HCT116 (cell line): Measurements from ENCODE around the gene CPA5. TPM values are rescaled to one million over a fixed set of nuclear protein-coding genes. Genes with fewer than 3 reads are reported as not detected.

Experiments used
- ATAC-seq: fragments of 200-7000 bp; cut with Tn5 transposase; 2 replicates; pipeline ENCODE4 v1.9.1; 2020; ENCODE audit warnings: mild to moderate bottlenecking, moderate library complexity
- BruUV-seq: library from RNA; stranded (reverse); fragments of 400-500 nt; replicated peaks from 2 replicates; lab custom pipeline; 2021; lab: Mats Ljungman, UMichigan
- CTCF ChIA-PET: fragments of 300-600 bp; sonication (Branson Sonifier 250); formaldehyde crosslinking; loops from one replicate; lab custom pipeline; 2021; ENCODE audit warnings: antibody characterized with exemption; lab: Charles Lee
- POLR2A ChIA-PET: fragments of 300-600, 350-600 bp; sonication (Branson Sonifier 250); formaldehyde crosslinking; loops from one replicate; lab custom pipeline; 2021; ENCODE audit warnings: antibody characterized with exemption; lab: Charles Lee
- RAD21 ChIA-PET, 2 experiments: fragments of 300-600 bp; sonication (Branson Sonifier 250); formaldehyde crosslinking; loops; one replicate each; lab custom pipeline; 2023; ENCODE audit warnings: low total read pairs in 2 of 2; ENCODE audit not compliant: uncharacterized antibody in 2 of 2, unreplicated experiment in 2 of 2, low non-redundant PET in 1 of 2; lab: Charles Lee
- DNase-seq: peaks from one replicate; pipeline ENCODE4 v3.0.0-alpha.2; 2010; ENCODE audit warnings: low read depth, low spot score
- H2AFZ ChIP-seq: fragments of 200-600 bp; shearing (Covaris generic), sonication (generic); 2 replicates; pipeline ENCODE4 v1.6.1; 2017; ENCODE audit warnings: low read depth, mixed run types, mixed read lengths, antibody characterized with exemption, low read length; ENCODE audit not compliant: poor library complexity, severe bottlenecking
- H3K27ac ChIP-seq: 2 replicates; pipeline ENCODE4 v1.5.1; 2012; ENCODE audit warnings: low read depth, low read length
- H3K27me3 ChIP-seq: fragments of 200-600 bp; sonication (generic); 2 replicates; pipeline ENCODE4 v1.6.1; 2016; ENCODE audit warnings: mixed run types, low read length, mixed read lengths; ENCODE audit not compliant: insufficient read depth
- H3K36me3 ChIP-seq, 2 experiments: fragments of 200-500 bp in 1 of 2; fragments of 200-600 bp in 1 of 2; sonication (Bioruptor generic) in 1 of 2; sonication (generic) in 1 of 2; 2 replicates each; pipeline versions ENCODE4 v1.5.1 to v1.6.1; 2014 to 2016; ENCODE audit warnings: low read length in 2 of 2, inconsistent platforms in 1 of 2, mixed read lengths in 1 of 2, mixed run types in 1 of 2; ENCODE audit not compliant: insufficient read depth in 2 of 2, control insufficient read depth in 1 of 2
- H3K4me1 ChIP-seq, 2 experiments: fragments of 200-600 bp in 1 of 2; sonication (generic) in 1 of 2; 2 replicates each; pipeline versions ENCODE4 v1.5.1 to v1.6.1; 2012 to 2017; ENCODE audit warnings: low read length in 2 of 2, inconsistent platforms in 1 of 2, mild to moderate bottlenecking in 1 of 2, mixed read lengths in 1 of 2, mixed run types in 1 of 2, moderate library complexity in 1 of 2; ENCODE audit not compliant: insufficient read depth in 2 of 2, control insufficient read depth in 1 of 2
- H3K4me2 ChIP-seq: fragments of 200-600 bp; sonication (generic); 2 replicates; pipeline ENCODE4 v1.6.1; 2017; ENCODE audit warnings: mixed run types, low read length, mixed read lengths
- H3K4me3 ChIP-seq, 2 experiments: fragments of 200-600 bp in 1 of 2; sonication (generic) in 1 of 2; replicated peaks in 1 of 2; 2 replicates each; pipeline ENCODE4 v1.5.1; 2011 to 2016; ENCODE audit warnings: low read length in 2 of 2, control low read depth in 1 of 2, low read depth in 1 of 2, mild to moderate bottlenecking in 1 of 2, mixed read lengths in 1 of 2, mixed run types in 1 of 2
- H3K79me2 ChIP-seq: fragments of 200-600 bp; sonication (generic); 2 replicates; pipeline ENCODE4 v1.6.1; 2017; ENCODE audit warnings: mild to moderate bottlenecking, mixed run types, low read length, moderate library complexity, mixed read lengths; ENCODE audit not compliant: insufficient read depth
- H3K9ac ChIP-seq: fragments of 200-600 bp; sonication (generic); 2 replicates; pipeline ENCODE4 v1.6.1; 2016; ENCODE audit warnings: low read length, mixed read lengths
- H3K9me2 ChIP-seq: fragments of 200-600 bp; sonication (generic), shearing (Covaris generic); 2 replicates; pipeline ENCODE4 v1.6.1; 2017; ENCODE audit warnings: mixed run types, mild to moderate bottlenecking, moderate library complexity; ENCODE audit not compliant: insufficient read depth
- H3K9me3 ChIP-seq, 2 experiments: fragments of 200-500 bp in 1 of 2; fragments of 200-600 bp in 1 of 2; sonication (Bioruptor generic) in 1 of 2; sonication (generic) in 1 of 2; 2 replicates each; pipeline ENCODE4 v1.6.1; 2014 to 2017; ENCODE audit warnings: low read length in 2 of 2, mixed read lengths in 2 of 2, inconsistent platforms in 1 of 2, low read depth in 1 of 2, mild to moderate bottlenecking in 1 of 2, mixed run types in 1 of 2, moderate library complexity in 1 of 2; ENCODE audit not compliant: control insufficient read depth in 1 of 2, insufficient read depth in 1 of 2
- H4K20me1 ChIP-seq: fragments of 200-600 bp; sonication (generic), shearing (Covaris generic); 2 replicates; pipeline ENCODE4 v1.6.1; 2017; ENCODE audit warnings: mixed run types, mild to moderate bottlenecking, moderate library complexity; ENCODE audit not compliant: insufficient read depth
- CEBPB ChIP-seq: IDR thresholded peaks from 2 replicates; pipeline ENCODE4 v1.6.1; 2012; ENCODE audit warnings: low read depth
- EGR1 ChIP-seq: IDR thresholded peaks from 2 replicates; pipeline ENCODE4 v1.6.1; 2012; ENCODE audit warnings: low read depth
- EZH2 ChIP-seq: fragments of 200-600 bp; sonication (generic); IDR thresholded peaks from 2 replicates; pipeline ENCODE4 v1.6.1; 2017; ENCODE audit warnings: antibody characterized with exemption, mixed run types
- EZH2phosphoT487 ChIP-seq: fragments of 200-600 bp; IDR thresholded peaks from 2 replicates; pipeline ENCODE4 v1.6.1; 2018; ENCODE audit warnings: antibody characterized with exemption, borderline replicate concordance
- FOSL1 ChIP-seq: IDR thresholded peaks from 2 replicates; pipeline ENCODE4 v1.6.1; 2012; ENCODE audit warnings: low read depth
- JUND ChIP-seq: IDR thresholded peaks from 2 replicates; pipeline ENCODE4 v1.6.1; 2012
- POLR2A ChIP-seq: IDR thresholded peaks from 2 replicates; pipeline ENCODE4 v1.7.0; 2011; ENCODE audit warnings: borderline replicate concordance; ENCODE audit not compliant: insufficient read depth, insufficient read length; ENCODE audit errors: extremely low read depth
- POLR2AphosphoS5 ChIP-seq: IDR thresholded peaks from 2 replicates; pipeline ENCODE4 v1.6.1; 2011; ENCODE audit warnings: mild to moderate bottlenecking, low read depth, low read length, moderate library complexity
- RAD21 ChIP-seq: IDR thresholded peaks from 2 replicates; pipeline ENCODE4 v1.6.1; 2012; ENCODE audit warnings: low read depth, mild to moderate bottlenecking
- SIN3A ChIP-seq: IDR thresholded peaks from 2 replicates; pipeline ENCODE4 v1.6.1; 2012; ENCODE audit warnings: low read depth
- SP1 ChIP-seq: IDR thresholded peaks from 2 replicates; pipeline ENCODE4 v1.6.1; 2012; ENCODE audit warnings: low read depth
- SRF ChIP-seq: IDR thresholded peaks from 2 replicates; pipeline ENCODE4 v1.6.1; 2012; ENCODE audit warnings: low read depth
- TCF7L2 ChIP-seq: IDR thresholded peaks from 2 replicates; pipeline ENCODE4 v1.7.0; 2011; ENCODE audit warnings: borderline replicate concordance, inconsistent platforms; ENCODE audit not compliant: insufficient read depth, insufficient read length; ENCODE audit errors: extremely low read depth
- ZFX ChIP-seq: fragments of 450-650 bp; IDR thresholded peaks from 2 replicates; pipeline ENCODE4 v1.6.1; 2017
- intact Hi-C: fragments of 100-400 bp; cut with micrococcal nuclease; formaldehyde crosslinking; loops from 2 replicates; pipeline ENCODE4 v1.10.0; 2022
- total RNA-seq: library from RNA; stranded (reverse); gene quantifications from one replicate; pipeline ENCODE4 v1.2.1, GENCODE V29; 2021; ENCODE audit not compliant: unreplicated experiment
- TF ChIP-seq, protein P1 (sequence below): IDR thresholded peaks from 2 replicates; pipeline ENCODE4 v1.6.1; 2012
- TF ChIP-seq, protein P2 (sequence below): IDR thresholded peaks from 2 replicates; pipeline ENCODE4 v1.6.1; 2012
- TF ChIP-seq, protein P3 (sequence below): IDR thresholded peaks from 2 replicates; pipeline ENCODE4 v1.6.1; 2011; ENCODE audit warnings: mild to moderate bottlenecking, low read length, moderate library complexity; ENCODE audit not compliant: insufficient replicate concordance; ENCODE audit errors: extremely low read depth

CPA5 gene
- total RNA-seq, 1 experiment from 2014 or later, result not detected

DNA sequence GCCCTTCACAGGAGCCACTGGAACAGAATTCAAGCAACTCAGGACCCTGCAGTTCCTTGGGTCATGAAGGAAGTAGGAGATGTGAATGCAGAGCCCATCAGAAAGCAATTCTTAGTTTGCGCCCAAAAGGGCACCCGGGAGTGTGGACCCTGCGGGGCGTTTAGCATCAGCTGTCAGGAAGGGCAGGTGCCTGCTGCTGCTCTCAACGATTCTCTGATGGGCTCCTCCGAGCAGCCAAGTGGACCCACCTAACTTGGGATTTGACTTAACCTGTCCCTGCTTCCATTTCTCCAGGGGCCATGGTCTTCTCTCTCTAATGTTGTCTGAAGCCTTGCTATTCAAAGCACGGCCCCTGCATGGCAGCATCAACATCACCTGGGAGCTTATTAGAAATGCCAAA is 17.1 kb downstream of the CPA5 start:
- ATAC-seq, result no peak
- intact Hi-C loops, result no loop called here
- H3K4me1 ChIP-seq, result peaks cover 36 to 54% of the 10 kb centered on the region in 2 experiments

DNA sequence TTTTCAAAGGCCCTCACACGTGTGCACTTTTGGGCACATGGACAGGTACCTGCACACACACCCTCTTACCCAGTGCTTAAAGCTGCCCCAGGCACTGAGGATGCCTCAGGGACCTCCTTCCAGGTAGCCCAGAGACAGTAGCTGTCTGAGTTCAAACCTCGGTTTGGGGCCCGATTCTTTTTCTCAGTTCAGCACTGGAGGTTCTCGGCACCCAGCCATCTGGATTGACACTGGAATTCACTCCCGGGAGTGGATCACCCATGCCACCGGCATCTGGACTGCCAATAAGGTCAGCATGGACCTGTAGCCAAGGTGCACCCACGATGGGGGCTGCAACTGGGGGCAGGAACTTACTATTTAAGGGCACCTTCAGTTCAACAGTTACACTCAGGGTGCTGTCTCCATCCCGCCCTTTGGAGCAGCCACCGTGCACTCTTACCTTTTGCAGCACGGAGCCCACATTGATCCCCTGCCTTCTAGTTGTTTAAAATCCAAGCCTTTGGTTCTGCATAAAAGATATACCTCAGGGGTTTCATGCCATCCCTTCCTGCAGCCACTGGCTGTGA is 17.7 kb downstream of the CPA5 start:
- H3K9me2 ChIP-seq, result no peaks in the 10 kb centered on the region
- no peak overlapping the region for H3K4me2 ChIP-seq
- intact Hi-C loops, result no loop called here
- H3K4me1 ChIP-seq, result peaks cover 31 to 54% of the 10 kb centered on the region in 2 experiments
- no peaks in the 10 kb centered on the region for H3K27me3 ChIP-seq
- DNase-seq, result no peak
- H4K20me1 ChIP-seq, result no peaks in the 10 kb centered on the region
- H3K79me2 ChIP-seq, result no peaks in the 10 kb centered on the region
- no TSS peak for BruUV-seq
- ATAC-seq, result no peak
- H2AFZ ChIP-seq, result no peak overlapping the region
- POLR2A ChIA-PET, result no interaction called here
- CTCF ChIA-PET, result no interaction called here
- H3K4me3 ChIP-seq, result no peak overlapping the region
- H3K27ac ChIP-seq, result no peak overlapping the region
- peaks cover 0 to 21% of the 10 kb centered on the region in 2 experiments; a peak in 1 of 4 replicates for H3K9me3 ChIP-seq
- no peak overlapping the region for H3K9ac ChIP-seq
- H3K36me3 ChIP-seq, result no peaks in the 10 kb centered on the region
- RAD21 ChIA-PET, result no interaction called here
- TF ChIP-seq, protein P1, sequence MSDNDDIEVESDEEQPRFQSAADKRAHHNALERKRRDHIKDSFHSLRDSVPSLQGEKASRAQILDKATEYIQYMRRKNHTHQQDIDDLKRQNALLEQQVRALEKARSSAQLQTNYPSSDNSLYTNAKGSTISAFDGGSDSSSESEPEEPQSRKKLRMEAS, result no peak
- TF ChIP-seq TCF7L2, result no peak
- TF ChIP-seq SRF, result no peak
- no peak for TF ChIP-seq RAD21
- no peak for TF ChIP-seq FOSL1
- TF ChIP-seq EGR1, result no peak
- no peak for TF ChIP-seq SP1
- TF ChIP-seq, protein P2, sequence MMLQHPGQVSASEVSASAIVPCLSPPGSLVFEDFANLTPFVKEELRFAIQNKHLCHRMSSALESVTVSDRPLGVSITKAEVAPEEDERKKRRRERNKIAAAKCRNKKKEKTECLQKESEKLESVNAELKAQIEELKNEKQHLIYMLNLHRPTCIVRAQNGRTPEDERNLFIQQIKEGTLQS, result no peak
- TF ChIP-seq EZH2phosphoT487, result no peak
- TF ChIP-seq JUND, result no peak
- no peak for TF ChIP-seq SIN3A
- TF ChIP-seq EZH2, result no peak
- no peak for TF ChIP-seq ZFX
- TF ChIP-seq POLR2AphosphoS5, result no peak

More for the DNA sequence above, 17.1 kb downstream of the CPA5 start:
- Histone ChIP-seq H3K9ac (no peak overlapping the region), H2AFZ (no peak overlapping the region), H4K20me1 (no peaks in the 10 kb centered on the region), H3K27me3 (no peaks in the 10 kb centered on the region), H3K79me2 (no peaks in the 10 kb centered on the region), H3K27ac (no peak overlapping the region), H3K4me3 (no peak overlapping the region)
- CTCF ChIA-PET, result no interaction called here
- RAD21 ChIA-PET, result no interaction called here
- TF ChIP-seq SP1 (no peak), JUND (no peak), CEBPB (no peak), SIN3A (no peak), RAD21 (no peak), POLR2A (no peak), SRF (no peak)
- TF ChIP-seq, protein P3, sequence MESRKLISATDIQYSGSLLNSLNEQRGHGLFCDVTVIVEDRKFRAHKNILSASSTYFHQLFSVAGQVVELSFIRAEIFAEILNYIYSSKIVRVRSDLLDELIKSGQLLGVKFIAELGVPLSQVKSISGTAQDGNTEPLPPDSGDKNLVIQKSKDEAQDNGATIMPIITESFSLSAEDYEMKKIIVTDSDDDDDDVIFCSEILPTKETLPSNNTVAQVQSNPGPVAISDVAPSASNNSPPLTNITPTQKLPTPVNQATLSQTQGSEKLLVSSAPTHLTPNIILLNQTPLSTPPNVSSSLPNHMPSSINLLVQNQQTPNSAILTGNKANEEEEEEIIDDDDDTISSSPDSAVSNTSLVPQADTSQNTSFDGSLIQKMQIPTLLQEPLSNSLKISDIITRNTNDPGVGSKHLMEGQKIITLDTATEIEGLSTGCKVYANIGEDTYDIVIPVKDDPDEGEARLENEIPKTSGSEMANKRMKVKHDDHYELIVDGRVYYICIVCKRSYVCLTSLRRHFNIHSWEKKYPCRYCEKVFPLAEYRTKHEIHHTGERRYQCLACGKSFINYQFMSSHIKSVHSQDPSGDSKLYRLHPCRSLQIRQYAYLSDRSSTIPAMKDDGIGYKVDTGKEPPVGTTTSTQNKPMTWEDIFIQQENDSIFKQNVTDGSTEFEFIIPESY, result no peak
- TF ChIP-seq, all 23 proteins: peak for 0
- DNase-seq, result no peak
- Histone ChIP-seq H3K9me2 (no peaks in the 10 kb centered on the region), H3K4me2 (no peak overlapping the region), H3K9me3 (peaks cover 0 to 21% of the 10 kb centered on the region in 2 experiments; a peak in 1 of 4 replicates), H3K36me3 (no peaks in the 10 kb centered on the region)
- POLR2A ChIA-PET, result no interaction called here
- no TSS peak for BruUV-seq
